ENCODE measurements around the gene RXRB. TPM values are rescaled to one million over a fixed set of nuclear protein-coding genes. Genes with fewer than 3 reads are reported as not detected.

The RXRB gene
- total and polyA plus RNA-seq, 2 of the 8 experiments (the other 6 are each of a cell fraction or from before 2014, with no cell fraction given) = 13.0 to 18.1 TPM

DNA sequence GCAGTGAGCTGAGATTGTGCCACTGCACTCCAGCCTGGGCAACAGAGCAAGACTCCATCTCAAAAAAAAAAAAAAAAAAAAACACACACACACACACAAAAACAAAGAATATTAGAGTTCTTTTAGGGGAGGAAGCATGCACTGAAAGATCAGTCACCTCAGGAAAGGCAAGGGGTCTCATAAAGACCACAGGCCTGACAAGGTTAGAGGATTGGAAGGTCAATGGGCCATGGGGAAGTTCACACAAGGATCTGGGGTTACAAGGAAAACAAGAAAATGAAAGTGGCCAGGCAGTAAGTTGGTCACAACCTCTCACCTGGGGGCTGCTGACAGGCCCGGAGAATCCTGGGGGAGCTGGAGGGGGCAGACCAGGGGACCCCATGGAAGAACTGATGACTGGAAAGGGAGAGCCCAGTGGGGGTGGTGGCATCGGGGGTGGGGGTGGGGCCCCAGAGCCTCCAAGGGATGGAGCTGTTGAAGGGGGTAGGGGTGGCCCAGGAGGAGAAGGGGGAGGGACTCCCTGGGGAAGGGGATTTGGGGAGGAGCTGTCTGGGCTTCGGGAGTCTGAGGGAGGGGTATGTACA is 1.5 kb downstream of the RXRB start:
- no peak overlapping the region for H3K56ac ChIP-seq (replicated peaks; ENCODE audit: insufficient read length, low read depth, low read length)
- H3K27me3 ChIP-seq (replicated peaks in 1 of 4; ENCODE audit: control insufficient read depth in 3 of 4, extremely low read depth in 1 of 4, insufficient read depth in 3 of 4, low read length in 3 of 4) = no peaks in the 10 kb centered on the region
- DNase-seq (ENCODE audit: low read depth in 1 of 2, low spot score in 2 of 2) (no peak), FAIRE-seq (no peak)
- no peak overlapping the region for H3K27ac ChIP-seq (ENCODE audit: low read depth, low read length)
- H3K36me3 ChIP-seq (ENCODE audit: control insufficient read depth in 2 of 4, insufficient read depth in 4 of 4, low read length in 3 of 4) = peaks cover 7 to 31% (median 22%) of the 10 kb centered on the region in 4 experiments
- WGBS, 2 experiments (ENCODE audit: extremely low coverage in 1 of 2, insufficient coverage in 1 of 2, insufficient read length in 1 of 2, insufficient replicate concordance in 2 of 2, low coverage in 1 of 2, low lambda C conversion rate in 2 of 2, missing lambda C conversion rate in 1 of 2) = 83% methylated on average over 1 of the region's 3 CpGs; no CpG with 5 or more reads in 1 of the 2 experiments
- no peak overlapping the region for H3K4ac ChIP-seq (replicated peaks; ENCODE audit: insufficient read length, low read depth, low read length)
- peaks cover 4 to 21% of the 10 kb centered on the region in 2 experiments for H4K20me1 ChIP-seq (replicated peaks in 1 of 2; ENCODE audit: control insufficient read depth in 1 of 2, insufficient read depth in 2 of 2, low read length in 2 of 2)
- H2BK120ac ChIP-seq (replicated peaks; ENCODE audit: low read depth, low read length) = no peak overlapping the region
- ChIA-PET CTCF (ENCODE audit: partially characterized antibody) (interaction anchor here (1.0 to 3.1 kb wide), 4 partner anchors 9 to 82 kb away, joined by 3 to 30 read pairs (median 17); no protein-coding TSS in a partner anchor), POLR2A (ENCODE audit: partially characterized antibody) (interaction anchor here (0.6 to 2.6 kb wide), 7 partner anchors 9 to 228 kb away, joined by 3 to 10 read pairs (median 3); partner anchors contain the start of genes B3GALT4 and RING1)
- H2BK5ac ChIP-seq (ENCODE audit: low read depth, low read length) = 0 out of 2 replicates have a peak overlapping the region, but pooled peaks have one; percentile 96
- no peak overlapping the region for H2AFZ ChIP-seq (ENCODE audit: low read length)
- TF ChIP-seq ZNF274 (IDR thresholded peaks at IDR 0.05; ENCODE audit: borderline replicate concordance, extremely low read depth, low read length) (no peak), KDM1A (IDR thresholded peaks at IDR 0.05; ENCODE audit: borderline replicate concordance, low read length) (no peak), CTBP2 (IDR thresholded peaks at IDR 0.05; ENCODE audit: borderline replicate concordance, insufficient read depth, insufficient read length, low read length) (no peak)
- TF ChIP-seq, protein P1, sequence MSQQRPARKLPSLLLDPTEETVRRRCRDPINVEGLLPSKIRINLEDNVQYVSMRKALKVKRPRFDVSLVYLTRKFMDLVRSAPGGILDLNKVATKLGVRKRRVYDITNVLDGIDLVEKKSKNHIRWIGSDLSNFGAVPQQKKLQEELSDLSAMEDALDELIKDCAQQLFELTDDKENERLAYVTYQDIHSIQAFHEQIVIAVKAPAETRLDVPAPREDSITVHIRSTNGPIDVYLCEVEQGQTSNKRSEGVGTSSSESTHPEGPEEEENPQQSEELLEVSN (IDR thresholded peaks at IDR 0.05) = no peak
- no peak overlapping the region for H4K8ac ChIP-seq (ENCODE audit: extremely low read depth, insufficient read depth, low read length)
- peaks cover 11% of the 10 kb centered on the region for H3K23me2 ChIP-seq (ENCODE audit: low read depth, low read length)
- peak overlapping the region; percentile 96 to 99 for H3K4me2 ChIP-seq (ENCODE audit: insufficient read depth in 1 of 2, low read depth in 2 of 2, low read length in 2 of 2)
- peaks cover 3 to 22% of the 10 kb centered on the region in 2 experiments; a peak in 3 of 4 replicates for H3K79me2 ChIP-seq (ENCODE audit: control insufficient read depth in 1 of 2, insufficient read depth in 2 of 2, low read length in 2 of 2)
- H2AK5ac ChIP-seq (ENCODE audit: low read depth, low read length) = no peak overlapping the region
- no peak overlapping the region for H2BK12ac ChIP-seq (ENCODE audit: low read depth, low read length)
- no peak overlapping the region for H2BK20ac ChIP-seq (ENCODE audit: low read length)
- no peak overlapping the region for H3K23ac ChIP-seq (ENCODE audit: insufficient read length)
- H3K14ac ChIP-seq (ENCODE audit: insufficient read length) = no peak overlapping the region
- no peaks in the 10 kb centered on the region for H3K9me3 ChIP-seq (ENCODE audit: insufficient read depth in 2 of 2, low read depth in 1 of 2, low read length in 1 of 2)
- no peak overlapping the region for H3K18ac ChIP-seq (ENCODE audit: extremely low read depth, low read length)
- H4K5ac ChIP-seq (ENCODE audit: insufficient read length, low read depth, low read length) = no peak overlapping the region
- H4K91ac ChIP-seq (replicated peaks; ENCODE audit: insufficient read length, low read length) = no peak overlapping the region
- peaks cover 6 to 21% (median 9%) of the 10 kb centered on the region in 4 experiments for H3K4me1 ChIP-seq (replicated peaks in 1 of 4; ENCODE audit: control insufficient read depth in 3 of 4, insufficient read depth in 4 of 4, low read length in 3 of 4)
- H3K4me3 ChIP-seq (ENCODE audit: extremely low read depth in 1 of 4, insufficient read depth in 2 of 4, low read depth in 3 of 4, low read length in 4 of 4) = peak overlapping the region in 2 of 4 experiments; percentile 87 to 88; a peak in 4 of 8 replicates
- H3K9ac ChIP-seq (replicated peaks in 1 of 4; ENCODE audit: extremely low read depth in 1 of 4, low read depth in 3 of 4, low read length in 3 of 4) = no peak overlapping the region
- H2BK15ac ChIP-seq (ENCODE audit: low read length) = no peak overlapping the region
- peaks cover 16% of the 10 kb centered on the region for H3K79me1 ChIP-seq (ENCODE audit: low read depth, low read length)

Measured in H1 (cell line).